IMR-90 (cell line): ENCODE results near the gene SVEP1.

ENCODE experiments used
- BHLHE40 ChIP-seq: fragments of 150-350 bp; IDR thresholded peaks from 2 replicates; pipeline ENCODE4 v1.6.1; 2016; ENCODE audit warnings: mild to moderate bottlenecking, low read depth, low read length
- CEBPB ChIP-seq: IDR thresholded peaks from 2 replicates; pipeline ENCODE4 v1.6.1; 2012; ENCODE audit warnings: low read depth, low read length, improper control_type of control experiment
- FOS ChIP-seq: fragments of 150-350 bp; IDR thresholded peaks from 2 replicates; pipeline ENCODE4 v1.6.1; 2016; ENCODE audit warnings: low read depth, low read length
- POLR2A ChIP-seq: IDR thresholded peaks from 2 replicates; pipeline ENCODE4 v1.6.1; 2012; ENCODE audit warnings: mild to moderate bottlenecking, low read depth, low read length
- USF2 ChIP-seq: fragments of 150-350 bp; IDR thresholded peaks from 2 replicates; pipeline ENCODE4 v1.6.1; 2017; ENCODE audit warnings: mild to moderate bottlenecking, antibody characterized with exemption, low read length, low read depth
- TF ChIP-seq, protein P1 (sequence below): conservative IDR thresholded peaks from 2 replicates; pipeline ENCODE4 v1.5.1; 2012; ENCODE audit warnings: mild to moderate bottlenecking, low read depth, low read length, improper control_type of control experiment

DNA sequence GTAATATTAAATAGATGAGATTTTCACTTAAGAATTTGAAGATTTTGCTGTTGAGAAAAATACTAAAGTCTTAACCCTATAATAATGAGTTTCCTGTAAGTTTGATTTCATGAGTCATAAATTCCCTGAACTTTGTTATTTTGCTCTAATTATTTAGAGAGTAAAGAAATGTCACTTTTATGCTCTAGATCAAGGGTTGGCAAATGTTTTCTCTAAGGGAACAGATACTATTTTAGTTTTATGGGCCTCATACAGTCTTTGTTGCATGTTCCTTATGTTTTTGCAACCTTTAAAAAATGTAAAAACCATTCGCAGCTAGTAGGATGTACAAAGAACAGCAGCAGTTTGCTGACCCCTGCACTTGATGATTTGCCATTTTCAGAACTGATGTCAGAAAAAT is 241.4 kb downstream of the SVEP1 start:
- TF ChIP-seq BHLHE40 (no peak), CEBPB (no peak), FOS (no peak), POLR2A (no peak), USF2 (no peak)
- TF ChIP-seq, protein P1, sequence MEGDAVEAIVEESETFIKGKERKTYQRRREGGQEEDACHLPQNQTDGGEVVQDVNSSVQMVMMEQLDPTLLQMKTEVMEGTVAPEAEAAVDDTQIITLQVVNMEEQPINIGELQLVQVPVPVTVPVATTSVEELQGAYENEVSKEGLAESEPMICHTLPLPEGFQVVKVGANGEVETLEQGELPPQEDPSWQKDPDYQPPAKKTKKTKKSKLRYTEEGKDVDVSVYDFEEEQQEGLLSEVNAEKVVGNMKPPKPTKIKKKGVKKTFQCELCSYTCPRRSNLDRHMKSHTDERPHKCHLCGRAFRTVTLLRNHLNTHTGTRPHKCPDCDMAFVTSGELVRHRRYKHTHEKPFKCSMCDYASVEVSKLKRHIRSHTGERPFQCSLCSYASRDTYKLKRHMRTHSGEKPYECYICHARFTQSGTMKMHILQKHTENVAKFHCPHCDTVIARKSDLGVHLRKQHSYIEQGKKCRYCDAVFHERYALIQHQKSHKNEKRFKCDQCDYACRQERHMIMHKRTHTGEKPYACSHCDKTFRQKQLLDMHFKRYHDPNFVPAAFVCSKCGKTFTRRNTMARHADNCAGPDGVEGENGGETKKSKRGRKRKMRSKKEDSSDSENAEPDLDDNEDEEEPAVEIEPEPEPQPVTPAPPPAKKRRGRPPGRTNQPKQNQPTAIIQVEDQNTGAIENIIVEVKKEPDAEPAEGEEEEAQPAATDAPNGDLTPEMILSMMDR: no peak
